HEK293 (cell line): ENCODE measurements around the gene RUNX1.
A peak's percentile ranks its signal among the peaks of the same experiment; 100 is the strongest.

ENCODE experiments used
- CTCF ChIA-PET: fragments of 350-600 bp; formaldehyde crosslinking; extraction: SDS; loops from one replicate; lab custom pipeline; 2021; ENCODE audit warnings: antibody characterized with exemption; lab: Yijun Ruan, JAX
- POLR2A ChIA-PET: fragments of 300-600 bp; formaldehyde crosslinking; extraction: SDS; loops from one replicate; lab custom pipeline; 2020; ENCODE audit warnings: antibody characterized with exemption, inconsistent platforms; lab: Yijun Ruan, JAX
- H3K27ac ChIP-seq: fragments of 200-500 bp; sonication (Bioruptor generic); 2 replicates; pipeline ENCODE4 v1.5.1; 2014; ENCODE audit warnings: low read depth, low read length, control low read depth, inconsistent platforms; ENCODE audit errors: extremely low read depth
- H3K36me3 ChIP-seq, 2 experiments: fragments of 200-500 bp in 1 of 2; sonication (Bioruptor generic) in 1 of 2; 1 replicate in 1 of 2; 2 replicates in 1 of 2; pipeline ENCODE4 v1.5.1; 2014 to 2017; ENCODE audit warnings: inconsistent platforms in 2 of 2, low read length in 2 of 2; ENCODE audit not compliant: control insufficient read depth in 2 of 2, insufficient read depth in 1 of 2
- H3K4me1 ChIP-seq: fragments of 200-500 bp; sonication (Bioruptor generic); 2 replicates; pipeline ENCODE4 v1.5.1; 2014; ENCODE audit warnings: mild to moderate bottlenecking, low read length, inconsistent platforms; ENCODE audit not compliant: control insufficient read depth, insufficient read depth
- H3K4me3 ChIP-seq: 2 replicates; pipeline ENCODE4 v1.5.1; 2011; ENCODE audit warnings: low read depth, mild to moderate bottlenecking, control low read depth, low read length, moderate library complexity
- H3K9me3 ChIP-seq: fragments of 200-500 bp; sonication (Bioruptor generic); 2 replicates; pipeline ENCODE4 v1.5.1; 2014; ENCODE audit warnings: low read depth, low read length, inconsistent platforms; ENCODE audit not compliant: control insufficient read depth, insufficient read depth
- ATF2 ChIP-seq: fragments of 450-650 bp; formaldehyde crosslinking; IDR thresholded peaks from 2 replicates; pipeline ENCODE4 v1.5.1; 2016; ENCODE audit warnings: missing biosample characterization, missing genetic modification characterization, low read depth
- BCL11B ChIP-seq: fragments of 450-650 bp; formaldehyde crosslinking; IDR thresholded peaks from 2 replicates; pipeline ENCODE4 v1.5.1; 2016; ENCODE audit warnings: low read depth, missing biosample characterization, missing genetic modification characterization
- BCL6B ChIP-seq: fragments of 450-650 bp; formaldehyde crosslinking; IDR thresholded peaks from 2 replicates; pipeline ENCODE4 v1.5.1; 2017; ENCODE audit warnings: missing biosample characterization, missing genetic modification characterization
- MEIS1 ChIP-seq: sonication (generic); formaldehyde crosslinking; IDR thresholded peaks from 2 replicates; pipeline ENCODE4 v1.8.1; 2022; ENCODE audit warnings: missing genetic modification reagents, mild to moderate bottlenecking, borderline replicate concordance
- MYNN ChIP-seq: fragments of 450-650 bp; formaldehyde crosslinking; IDR thresholded peaks from 2 replicates; pipeline ENCODE4 v1.5.1; 2016; ENCODE audit warnings: missing biosample characterization, missing genetic modification characterization, borderline replicate concordance
- PRDM1 ChIP-seq: fragments of 450-650 bp; formaldehyde crosslinking; IDR thresholded peaks from 2 replicates; pipeline ENCODE4; 2016; ENCODE audit warnings: missing biosample characterization, missing genetic modification characterization
- SETDB1 ChIP-seq: IDR thresholded peaks from one replicate; pipeline ENCODE4 v1.6.1; 2017; ENCODE audit warnings: mild to moderate bottlenecking, low read length, moderate library complexity, mixed read lengths; ENCODE audit not compliant: insufficient read length
- ZFP37 ChIP-seq: fragments of 450-650 bp; formaldehyde crosslinking; IDR thresholded peaks from 2 replicates; pipeline ENCODE4 v1.5.1; 2016; ENCODE audit warnings: missing biosample characterization, missing genetic modification characterization
- ZNF19 ChIP-seq: fragments of 450-650 bp; formaldehyde crosslinking; IDR thresholded peaks from 2 replicates; pipeline ENCODE4; 2016; ENCODE audit warnings: missing biosample characterization, missing genetic modification characterization, low read depth
- ZNF26 ChIP-seq: fragments of 450-650 bp; formaldehyde crosslinking; IDR thresholded peaks from 2 replicates; pipeline ENCODE4 v1.5.1; 2016; ENCODE audit warnings: missing biosample characterization, missing genetic modification characterization
- ZNF394 ChIP-seq: fragments of 450-650 bp; formaldehyde crosslinking; IDR thresholded peaks from 2 replicates; pipeline ENCODE4 v1.5.1; 2016; ENCODE audit warnings: missing biosample characterization, missing genetic modification characterization, mild to moderate bottlenecking, moderate library complexity, borderline replicate concordance
- ZNF664 ChIP-seq: fragments of 450-650 bp; formaldehyde crosslinking; IDR thresholded peaks from 2 replicates; pipeline ENCODE4 v1.5.1; 2016; ENCODE audit warnings: missing biosample characterization, missing genetic modification characterization
- TF ChIP-seq, protein P1 (sequence below): fragments of 450-650 bp; formaldehyde crosslinking; IDR thresholded peaks from 2 replicates; pipeline ENCODE4 v1.5.1; 2016; ENCODE audit warnings: missing biosample characterization, missing genetic modification characterization

RUNX1 gene

GRCh38 chr21:34927992-34928391, 121.1 kb downstream of the RUNX1 start:
- no peaks in the 10 kb centered on the region for H3K4me1 ChIP-seq
- ChIA-PET POLR2A (no interaction called here), CTCF (interaction anchor here (0.5 to 1.3 kb wide), 4 partner anchors 13 to 460 kb away, joined by 3 to 4 read pairs (median 3); no protein-coding TSS in a partner anchor)
- H3K27ac ChIP-seq = no peak overlapping the region
- no peak overlapping the region for H3K4me3 ChIP-seq
- H3K9me3 ChIP-seq = no peaks in the 10 kb centered on the region
- no peak for TF ChIP-seq SETDB1
- no peaks in the 10 kb centered on the region for H3K36me3 ChIP-seq

DNA sequence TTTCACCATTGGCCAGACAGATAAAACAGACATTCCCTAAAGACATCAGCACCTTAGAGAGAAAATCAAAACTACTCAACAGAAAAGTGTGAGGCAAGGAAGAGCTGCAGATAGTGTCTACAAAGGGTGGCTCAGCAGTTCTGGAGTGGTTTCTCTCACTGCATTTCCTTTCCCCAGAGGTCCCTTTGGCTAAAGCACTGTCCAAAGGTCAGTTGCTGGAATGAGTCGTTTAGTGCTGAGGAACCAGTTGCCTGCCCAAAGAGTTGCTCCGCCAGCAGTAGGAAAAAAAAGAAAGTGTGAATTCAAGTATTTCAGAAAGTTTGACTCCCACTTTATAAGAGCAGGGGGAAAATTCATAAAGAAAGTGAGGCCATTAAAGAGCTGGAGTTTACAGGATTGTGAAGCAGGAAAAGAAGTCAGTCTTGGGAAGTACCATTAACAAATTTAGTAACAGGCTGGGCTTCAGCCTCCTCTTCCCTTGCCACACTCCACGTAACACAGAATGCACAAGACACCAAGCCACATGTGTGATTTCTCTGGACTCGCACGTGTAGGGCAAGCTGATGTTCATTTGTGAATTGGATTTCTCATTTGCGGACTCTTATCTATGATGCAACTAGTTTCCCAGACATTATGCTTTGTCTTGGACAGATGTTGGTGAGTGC, 122.2 kb downstream of the RUNX1 start:
- CTCF ChIA-PET = no interaction called here
- no peak overlapping the region for H3K4me3 ChIP-seq
- TF ChIP-seq BCL6B (tag by site-specific recombination) = no peak
- TF ChIP-seq ZNF26 (tag by site-specific recombination) = no peak
- TF ChIP-seq PRDM1 = 0 out of 2 replicates have a peak, but pooled peaks have one; percentile 33
- TF ChIP-seq, all 188 proteins: peak for 1
- H3K4me1 ChIP-seq = no peaks in the 10 kb centered on the region
- H3K36me3 ChIP-seq = no peaks in the 10 kb centered on the region
- no peak overlapping the region for H3K27ac ChIP-seq
- POLR2A ChIA-PET = interaction anchor here (0.6 to 0.7 kb wide), 2 partner anchors 149 to 1263 kb away, joined by 3 to 6 read pairs; no protein-coding TSS in a partner anchor
- H3K9me3 ChIP-seq = no peaks in the 10 kb centered on the region

DNA sequence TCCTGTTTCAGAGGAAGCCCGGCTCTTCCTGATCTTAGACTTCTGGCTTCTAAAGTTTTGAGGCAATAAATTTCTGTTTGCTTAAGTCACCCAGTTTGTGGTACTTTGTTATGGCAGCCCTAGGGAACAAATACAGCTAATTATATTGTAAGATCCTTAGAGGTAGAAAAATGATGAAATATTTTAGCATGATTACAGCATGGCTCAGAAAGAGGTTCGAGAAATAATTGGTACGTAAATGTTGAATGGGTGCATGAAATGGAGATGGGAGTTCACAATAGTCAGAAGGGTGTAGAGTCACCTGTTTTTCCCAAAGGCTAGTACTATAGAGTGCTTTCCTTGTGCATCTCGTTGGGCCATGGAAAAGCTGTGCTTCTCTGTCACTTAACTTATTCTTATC, 123.5 kb downstream of the RUNX1 start:
- TF ChIP-seq MEIS1 (no peak), ZFP37 (no peak), ATF2 (tag by site-specific recombination) (no peak), BCL6B (tag by site-specific recombination) (no peak), BCL11B (tag by site-specific recombination) (no peak), MYNN (tag by site-specific recombination) (no peak), ZNF19 (no peak), ZNF394 (tag by site-specific recombination) (no peak), ZNF664 (no peak)
- TF ChIP-seq, protein P1, sequence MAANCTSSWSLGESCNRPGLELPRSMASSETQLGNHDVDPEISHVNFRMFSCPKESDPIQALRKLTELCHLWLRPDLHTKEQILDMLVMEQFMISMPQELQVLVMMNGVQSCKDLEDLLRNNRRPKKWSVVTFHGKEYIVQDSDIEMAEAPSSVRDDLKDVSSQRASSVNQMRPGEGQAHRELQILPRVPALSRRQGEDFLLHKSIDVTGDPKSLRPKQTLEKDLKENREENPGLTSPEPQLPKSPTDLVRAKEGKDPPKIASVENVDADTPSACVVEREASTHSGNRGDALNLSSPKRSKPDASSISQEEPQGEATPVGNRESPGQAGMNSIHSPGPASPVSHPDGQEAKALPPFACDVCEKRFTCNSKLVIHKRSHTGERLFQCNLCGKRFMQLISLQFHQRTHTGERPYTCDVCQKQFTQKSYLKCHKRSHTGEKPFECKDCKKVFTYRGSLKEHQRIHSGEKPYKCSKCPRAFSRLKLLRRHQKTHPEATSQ (tag by site-specific recombination) = no peak
- TF ChIP-seq, all 188 proteins: peak for 0
- POLR2A ChIA-PET = no interaction called here
- H3K9me3 ChIP-seq = no peaks in the 10 kb centered on the region
- H3K4me3 ChIP-seq = no peak overlapping the region
- no peak overlapping the region for H3K27ac ChIP-seq
- no peaks in the 10 kb centered on the region for H3K36me3 ChIP-seq
- no peaks in the 10 kb centered on the region for H3K4me1 ChIP-seq
- CTCF ChIA-PET = no interaction called here
